Calu3 (cell line): Measurements from ENCODE around the gene IKZF1. TPM values are rescaled to one million over a fixed set of nuclear protein-coding genes. Genes with fewer than 3 reads are reported as not detected.

Source experiments
- BruUV-seq: library from RNA; stranded (reverse); fragments of 400-500 nt; replicated peaks from 2 replicates; lab custom pipeline; 2021; lab: Mats Ljungman, UMichigan
- CTCF ChIA-PET: fragments of 300-600 bp; sonication (Branson Sonifier 250); formaldehyde crosslinking; loops from one replicate; lab custom pipeline; 2022; ENCODE audit warnings: antibody characterized with exemption; lab: Charles Lee
- DNase-seq: peaks from one replicate; pipeline ENCODE4 v3.0.0; 2022
- H3K27ac Mint-ChIP-seq: one replicate; pipeline ENCODE4 v1.8.0; 2022; ENCODE audit warnings: mixed read lengths; ENCODE audit not compliant: unreplicated experiment
- H3K27me3 Mint-ChIP-seq: one replicate; pipeline ENCODE4 v1.8.0; 2022; ENCODE audit warnings: mixed read lengths; ENCODE audit not compliant: unreplicated experiment
- H3K36me3 Mint-ChIP-seq: one replicate; pipeline ENCODE4 v1.8.0; 2022; ENCODE audit warnings: mild to moderate bottlenecking, moderate library complexity, mixed read lengths; ENCODE audit not compliant: insufficient read depth, unreplicated experiment
- H3K4me1 Mint-ChIP-seq: one replicate; pipeline ENCODE4 v1.8.0; 2022; ENCODE audit warnings: mild to moderate bottlenecking, low read depth, mixed read lengths; ENCODE audit not compliant: unreplicated experiment
- H3K4me3 Mint-ChIP-seq: one replicate; pipeline ENCODE4 v1.8.0; 2022; ENCODE audit warnings: mild to moderate bottlenecking, low read depth, moderate library complexity, mixed read lengths; ENCODE audit not compliant: unreplicated experiment
- H3K9me3 Mint-ChIP-seq: one replicate; pipeline ENCODE4 v1.8.0; 2022; ENCODE audit warnings: low read depth, mixed read lengths; ENCODE audit not compliant: unreplicated experiment
- CTCF ChIP-seq: fragments of 200-600 bp; IDR thresholded peaks from one replicate; pipeline ENCODE4 v1.8.0; 2022; ENCODE audit warnings: antibody characterized with exemption; ENCODE audit not compliant: unreplicated experiment
- intact Hi-C: fragments of 100-400 bp; cut with micrococcal nuclease; formaldehyde crosslinking; loops from one replicate; pipeline ENCODE4 v1.10.0; 2022; ENCODE audit not compliant: unreplicated experiment
- total RNA-seq: library from RNA; stranded (reverse); gene quantifications from 2 replicates; pipeline ENCODE4 v1.2.3, GENCODE V29; 2022

Gene IKZF1
- total RNA-seq, 1 experiment from 2014 or later = 0.28 TPM

- intact Hi-C loops = no loop called here
- Mint-ChIP-seq H3K27me3 (peaks cover 76% of the 10 kb centered on the region), H3K4me1 (no peaks in the 10 kb centered on the region), H3K27ac (no peak overlapping the region), H3K36me3 (no peaks in the 10 kb centered on the region), H3K4me3 (no peak overlapping the region), H3K9me3 (no peaks in the 10 kb centered on the region)
- CTCF ChIA-PET = no interaction called here
- DNase-seq = no peak
- no TSS peak for BruUV-seq
- no peak for TF ChIP-seq CTCF
Measured at GRCh38 chr7:50287129-50287528, 17.4 kb upstream of the IKZF1 start.

DNA sequence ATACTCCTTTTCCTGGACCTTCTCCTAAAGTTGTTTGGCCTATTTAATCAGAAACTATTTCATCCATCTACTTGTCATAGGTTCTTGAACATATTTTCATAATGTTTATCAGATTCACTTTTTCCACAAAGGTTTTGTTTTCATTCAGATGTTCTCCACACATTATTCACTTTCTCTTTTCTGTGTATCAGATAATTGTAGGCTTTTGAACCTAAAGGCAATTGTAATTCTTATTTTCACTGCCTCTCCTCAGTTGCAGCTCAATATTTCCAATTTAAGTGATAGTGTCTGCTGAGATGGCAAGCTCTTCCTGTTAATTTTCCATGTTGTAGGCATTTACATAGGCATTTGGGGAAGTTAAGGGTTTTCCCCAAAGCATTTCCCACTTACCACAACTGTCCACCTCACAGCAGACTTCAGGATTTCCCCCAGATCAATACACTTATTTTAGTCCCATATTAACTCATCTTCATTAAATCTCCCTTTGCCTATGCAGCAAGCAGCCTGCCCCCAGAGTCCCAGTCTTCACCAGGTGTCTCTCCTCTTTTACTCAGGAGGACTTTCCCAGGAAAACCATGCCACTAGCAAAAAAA lies 12.3 kb upstream of the IKZF1 start:
- Mint-ChIP-seq H3K27me3 (peaks cover 78% of the 10 kb centered on the region), H3K27ac (no peak overlapping the region), H3K4me3 (no peak overlapping the region), H3K4me1 (no peaks in the 10 kb centered on the region), H3K36me3 (no peaks in the 10 kb centered on the region), H3K9me3 (no peaks in the 10 kb centered on the region)
- CTCF ChIA-PET = no interaction called here
- no peak for DNase-seq
- no peak for TF ChIP-seq CTCF
- BruUV-seq = no TSS peak
- intact Hi-C loops = no loop called here

DNA sequence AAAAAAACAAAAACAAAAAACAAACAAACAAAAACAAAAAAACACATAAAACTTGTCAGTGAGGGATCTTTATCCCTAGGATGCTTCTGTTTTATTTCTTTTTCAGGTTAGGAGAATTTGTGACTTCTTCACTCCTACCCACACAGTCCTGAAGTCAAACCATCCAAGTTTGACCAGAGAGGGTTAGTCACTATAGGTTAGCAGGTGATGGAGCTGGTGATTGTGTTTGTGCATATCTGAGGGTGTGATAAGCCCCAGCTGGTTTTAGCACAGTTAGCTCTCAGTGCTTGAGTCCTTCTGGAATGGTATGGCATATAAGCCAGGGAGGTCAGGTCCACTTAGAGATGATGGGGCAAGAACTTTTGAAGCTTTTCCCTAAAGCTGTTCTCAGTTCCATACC lies 11.8 kb upstream of the IKZF1 start:
- DNase-seq = no peak
- no peaks in the 10 kb centered on the region for H3K9me3 Mint-ChIP-seq
- no peak overlapping the region for H3K4me3 Mint-ChIP-seq
- H3K27me3 Mint-ChIP-seq = peaks cover 81% of the 10 kb centered on the region
- H3K27ac Mint-ChIP-seq = no peak overlapping the region
- CTCF ChIA-PET = no interaction called here
- no peaks in the 10 kb centered on the region for H3K4me1 Mint-ChIP-seq
- intact Hi-C loops = no loop called here
- TF ChIP-seq CTCF = no peak
- no TSS peak for BruUV-seq
- no peaks in the 10 kb centered on the region for H3K36me3 Mint-ChIP-seq

GRCh38 chr7:50293509-50294179 lies 10.9 kb upstream of the IKZF1 start:
- H3K36me3 Mint-ChIP-seq = no peaks in the 10 kb centered on the region
- intact Hi-C loops = no loop called here
- no peak overlapping the region for H3K27ac Mint-ChIP-seq
- no peaks in the 10 kb centered on the region for H3K4me1 Mint-ChIP-seq
- H3K9me3 Mint-ChIP-seq = no peaks in the 10 kb centered on the region
- CTCF ChIA-PET = interaction anchor here (0.6 kb wide), 1 partner anchor 1077 kb away, joined by 4 read pairs; no protein-coding TSS in a partner anchor
- H3K27me3 Mint-ChIP-seq = peaks cover 90% of the 10 kb centered on the region
- DNase-seq = no peak
- H3K4me3 Mint-ChIP-seq = no peak overlapping the region
- no TSS peak for BruUV-seq
- no peak for TF ChIP-seq CTCF
